DOHH2 (cell line): ENCODE data around the gene LRRFIP2.

Source experiments
- CTCF ChIP-seq: fragments of 200-600 bp; sonication (generic); IDR thresholded peaks from one replicate; pipeline ENCODE4 v1.5.1; 2014; ENCODE audit warnings: antibody characterized with exemption, mild to moderate bottlenecking, low read depth, low read length; ENCODE audit not compliant: poor library complexity, severe bottlenecking
- EZH2phosphoT487 ChIP-seq: fragments of 200-600 bp; sonication (generic); IDR thresholded peaks from 2 replicates; pipeline ENCODE4 v1.6.1; 2017; ENCODE audit warnings: borderline replicate concordance, mild to moderate bottlenecking, antibody characterized with exemption, low read length, moderate library complexity, mixed read lengths

- TF ChIP-seq CTCF = no peak
- no peak for TF ChIP-seq EZH2phosphoT487
Observed at GRCh38 chr3:37082317-37082716, 92.1 kb downstream of the LRRFIP2 start.
